ENCODE data around the gene DHX9.
"Not testable (repeated sequence)": the region's sequence is repeated elsewhere in the genome, so short reads cannot be mapped to it uniquely, and the experiment has no call there.

Gene DHX9

DNA sequence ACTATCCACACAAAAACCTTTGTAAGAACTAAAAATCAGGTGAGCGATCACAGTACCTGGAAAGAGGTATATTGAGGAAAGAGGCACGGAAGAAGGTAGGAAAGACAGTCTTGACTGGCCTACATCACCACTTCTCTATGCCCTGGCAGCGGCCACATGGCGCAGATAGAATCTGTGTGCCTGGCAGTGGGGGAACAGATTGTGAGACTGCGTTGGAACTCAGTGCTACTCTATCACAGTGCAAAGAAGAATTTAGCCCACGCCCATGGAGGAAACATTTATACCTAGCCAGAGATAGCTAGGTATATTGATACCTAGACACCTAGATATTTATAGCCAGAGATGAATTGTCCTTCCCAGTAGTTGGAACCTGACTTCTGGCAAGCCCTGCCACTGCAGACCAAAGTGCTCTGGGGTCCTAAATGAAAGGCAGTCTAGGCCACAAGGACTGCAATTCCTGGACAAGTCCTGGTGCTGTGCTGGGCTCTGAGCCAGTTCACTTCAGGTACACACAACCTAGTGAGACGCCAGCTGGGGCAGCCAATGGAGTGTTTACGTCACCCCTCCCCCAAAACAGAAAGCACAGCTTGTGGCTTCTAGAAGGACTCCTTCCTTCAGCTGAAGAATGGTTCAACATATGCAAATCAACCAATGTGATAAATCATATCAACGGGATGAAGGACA is 51.9 kb downstream of the DHX9 start:
- DNase-seq: peak; percentile 86

DNA sequence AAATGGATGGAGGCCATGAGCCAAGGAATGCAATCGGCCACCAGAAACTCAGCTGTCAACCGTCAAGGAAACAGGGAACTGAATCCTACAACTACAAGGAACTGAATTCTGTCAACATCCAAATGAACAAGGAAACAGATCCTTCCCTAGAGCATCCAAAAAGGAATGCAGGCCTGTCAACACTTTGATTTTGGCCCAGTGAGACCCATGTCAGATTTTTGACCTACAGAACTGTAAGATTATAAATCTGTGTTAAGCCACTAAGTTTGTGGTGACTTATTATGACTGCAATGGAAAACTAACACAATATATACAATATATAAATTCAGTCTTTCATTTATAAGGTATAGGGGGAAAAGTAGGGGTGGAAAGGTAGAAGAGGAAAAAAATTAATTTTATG is 58.5 kb downstream of the DHX9 start:
- DNase-seq: no peak

DNA sequence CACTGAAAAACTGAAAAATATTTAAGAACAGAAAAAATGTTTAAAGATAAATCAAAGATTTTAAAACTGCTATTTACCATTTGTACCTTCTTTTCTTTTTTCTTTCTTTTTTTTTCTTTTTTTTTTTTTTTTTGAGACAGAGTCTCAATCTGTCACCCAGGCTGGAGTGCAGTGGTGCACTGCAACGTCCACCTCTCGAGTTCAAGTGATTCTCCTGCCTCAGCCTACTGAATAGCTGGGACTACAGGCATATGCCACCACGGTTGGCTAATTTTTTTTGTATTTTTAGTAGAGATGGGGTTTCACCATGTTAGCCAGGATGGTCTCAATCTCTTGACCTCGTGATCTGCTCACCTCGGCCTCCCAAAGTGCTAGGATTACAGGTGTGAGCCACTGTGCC is 62.8 kb downstream of the DHX9 start:
- DNase-seq: not testable (repeated sequence)

DNA sequence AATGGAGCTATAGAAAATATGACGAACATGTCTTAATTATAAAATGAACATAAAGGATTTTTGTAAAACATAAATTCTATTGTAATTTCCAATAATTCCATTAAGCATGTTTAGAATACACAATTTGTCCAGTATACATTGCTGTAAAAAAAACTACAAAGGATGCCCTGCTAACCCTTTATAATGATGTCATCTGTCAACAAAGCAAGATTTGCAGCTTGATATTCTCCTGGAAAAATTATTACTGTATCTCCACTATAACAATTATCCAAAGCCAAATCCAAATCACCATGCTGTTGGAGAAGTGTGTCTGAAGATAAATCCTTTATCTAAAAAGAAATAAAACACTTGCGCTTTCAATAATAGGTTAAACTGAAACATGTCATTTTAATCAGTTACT is 66.2 kb downstream of the DHX9 start:
- DNase-seq: no peak

DNA sequence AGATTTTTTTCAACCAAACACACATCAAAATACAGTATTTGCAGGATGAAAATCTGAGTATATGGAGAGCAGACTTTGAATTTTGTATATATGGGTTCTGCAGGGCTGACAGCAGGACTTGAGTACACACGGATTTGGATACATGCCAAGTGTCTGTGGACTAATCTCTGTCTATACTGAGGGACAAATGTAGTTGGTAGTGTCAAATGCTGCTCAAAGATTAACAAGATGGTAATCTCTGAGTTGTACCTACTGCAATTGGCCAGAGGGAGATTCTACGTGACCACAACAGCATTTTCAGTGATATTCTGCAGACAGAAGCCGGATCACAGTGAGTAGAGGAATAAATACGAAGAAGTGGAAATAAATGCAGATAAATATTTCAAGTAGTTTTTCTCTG is 70.4 kb downstream of the DHX9 start:
- DNase-seq: no peak

DNA sequence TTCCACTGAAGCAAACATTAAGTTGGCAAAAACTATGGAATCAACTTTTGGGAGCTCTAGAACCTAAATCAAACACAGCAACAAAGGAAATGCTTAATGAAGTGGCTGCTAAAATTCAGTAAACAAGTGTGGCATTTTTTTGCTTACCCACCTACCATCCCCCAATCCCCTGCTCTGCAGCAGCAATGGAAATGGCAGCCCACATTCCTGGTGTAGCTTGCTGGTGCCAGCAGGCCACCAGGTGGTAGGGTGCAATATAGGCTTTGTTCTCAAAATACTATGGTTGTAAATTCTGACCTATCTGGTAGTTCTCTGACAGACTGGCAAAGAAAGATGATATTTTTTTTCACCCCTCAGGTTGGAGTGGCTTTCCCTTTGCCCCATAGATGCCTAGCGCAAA is 71.0 kb downstream of the DHX9 start:
- DNase-seq: no peak

DNA sequence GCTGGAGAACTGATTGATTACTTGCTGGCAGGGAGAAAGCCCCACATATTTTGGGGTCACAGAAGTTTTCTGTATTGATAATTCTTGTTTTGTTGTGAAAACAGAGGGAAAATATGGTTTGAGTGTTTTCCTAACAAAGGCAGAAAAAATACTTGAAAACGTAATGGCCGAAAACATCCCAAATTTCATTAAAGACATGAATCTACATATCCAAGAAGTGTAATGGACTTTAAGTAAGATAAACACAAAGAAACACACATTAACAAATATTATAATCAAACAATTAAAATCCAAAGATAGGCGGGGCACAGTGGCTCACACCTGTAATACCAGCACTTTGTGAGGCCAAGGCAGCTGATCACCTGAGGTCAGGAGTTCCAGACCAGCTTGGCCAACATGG is 74.3 kb downstream of the DHX9 start:
- no peak for DNase-seq

DNA sequence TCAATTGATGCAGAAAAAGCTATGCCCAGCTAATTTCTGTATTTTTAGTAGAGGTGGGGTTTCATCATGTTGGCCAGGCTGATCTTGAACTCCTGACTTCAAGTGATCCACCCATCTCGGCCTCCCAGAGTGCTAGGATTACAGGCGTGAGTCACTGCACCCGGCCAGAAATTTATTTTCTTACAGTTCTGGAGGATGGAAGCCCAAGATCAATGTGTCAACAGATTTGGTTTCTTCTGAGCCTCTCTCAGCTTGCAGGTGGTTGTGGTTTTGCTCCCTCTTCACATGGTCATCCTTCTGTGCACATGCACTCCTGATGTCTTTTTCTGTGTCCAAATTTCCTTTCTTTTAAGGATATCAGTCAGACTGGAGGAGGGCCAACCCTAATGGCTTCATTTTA is 78.2 kb downstream of the DHX9 start:
- DNase-seq: no peak

DNA sequence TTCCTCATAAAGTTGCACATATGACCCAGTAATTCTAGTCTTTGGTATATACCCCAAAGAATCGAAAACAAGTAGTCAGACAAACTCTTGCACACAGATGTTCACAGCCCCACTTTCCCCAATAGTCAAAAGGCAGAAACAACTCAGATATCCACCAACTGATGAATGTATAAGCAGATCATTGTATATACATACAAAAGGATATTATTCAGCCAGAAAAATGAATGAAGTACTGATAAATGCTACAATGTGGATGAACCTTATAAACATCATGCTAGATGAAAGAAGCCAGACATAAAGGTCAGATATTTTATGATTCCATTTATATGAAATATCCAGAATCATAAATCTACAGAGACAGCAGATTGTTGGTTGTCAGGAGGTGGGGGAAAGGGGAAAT is 86.5 kb downstream of the DHX9 start:
- no peak for DNase-seq

DNA sequence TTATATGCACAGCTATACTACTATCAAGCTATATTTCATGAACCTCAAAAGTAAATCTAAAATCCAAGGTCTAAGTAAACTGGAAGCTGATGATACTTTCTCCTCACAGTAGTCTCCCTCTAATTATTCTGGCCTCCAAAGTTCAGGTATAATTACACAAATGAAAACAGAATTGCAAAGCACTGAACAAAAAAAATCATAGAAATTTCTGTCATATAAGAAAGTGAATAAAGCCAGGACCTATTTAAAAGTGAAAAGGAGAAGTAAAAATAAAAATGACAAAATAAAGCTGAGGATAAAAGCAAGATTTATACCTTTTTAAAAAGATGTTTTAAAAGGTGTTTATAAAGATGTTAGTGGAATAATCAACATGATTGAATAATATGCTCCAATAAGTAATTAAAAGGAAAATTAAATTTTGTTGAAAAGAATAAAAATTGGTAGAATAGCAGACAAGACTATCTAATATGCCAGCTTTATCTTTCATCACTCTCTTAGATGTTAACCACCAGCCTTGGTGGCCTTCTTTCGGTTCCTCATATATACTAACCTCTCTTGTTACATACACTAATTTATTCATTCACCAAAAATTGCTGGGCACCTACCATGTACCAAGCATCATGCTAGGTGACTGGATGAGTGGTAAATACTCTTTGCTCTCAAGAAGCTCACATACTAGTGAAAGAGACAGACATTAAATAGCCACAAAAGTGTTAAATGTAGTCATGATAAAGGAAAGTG is 88.7 kb downstream of the DHX9 start:
- no peak for DNase-seq

DNA sequence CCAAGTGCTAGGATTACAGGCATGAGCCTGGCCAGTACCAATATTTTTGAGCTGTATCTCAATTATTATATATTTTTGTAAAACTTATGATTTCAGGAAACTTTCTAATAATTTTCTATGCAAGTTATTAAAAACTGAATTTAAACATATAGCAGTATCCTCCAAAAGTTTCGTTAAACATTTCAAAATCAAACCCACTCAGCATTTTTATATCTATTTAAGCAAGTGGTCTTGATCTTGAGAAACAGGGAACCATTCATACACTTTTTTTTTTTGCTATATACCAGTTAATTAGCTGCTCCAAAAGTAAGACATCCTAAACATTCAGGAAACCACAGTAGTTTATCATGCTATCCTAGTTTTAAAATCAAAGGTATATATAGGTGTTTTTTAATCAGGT is 91.8 kb downstream of the DHX9 start:
- no peak for DNase-seq

DNA sequence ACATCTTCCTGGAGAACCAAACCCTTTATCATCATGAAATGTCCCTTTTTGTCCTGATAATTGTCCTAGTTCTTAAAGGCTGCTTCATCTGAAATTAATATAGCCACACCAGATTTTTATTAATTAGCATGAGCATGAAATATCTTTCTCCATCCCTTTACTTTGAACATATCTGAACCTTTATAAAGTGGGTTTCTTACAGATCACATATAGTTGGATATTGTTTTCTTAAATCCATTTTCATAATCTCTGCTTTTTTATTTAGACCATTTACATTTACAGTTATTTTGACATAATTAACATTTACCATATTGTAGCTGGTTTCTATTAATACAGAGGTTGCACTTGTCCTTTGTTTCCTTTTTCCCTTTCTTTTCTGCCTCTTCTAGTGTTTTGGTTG is 96.6 kb downstream of the DHX9 start:
- no peak for DNase-seq
